NT2/D1 (cell line): Measurements from ENCODE around the gene OLAH.

Source experiments
- SUZ12 ChIP-seq: IDR thresholded peaks from 2 replicates; pipeline ENCODE4 v1.6.1; 2011; ENCODE audit not compliant: insufficient read length, insufficient read depth; ENCODE audit errors: extremely low read depth
- ZNF274 ChIP-seq: IDR thresholded peaks from 2 replicates; pipeline ENCODE4 v1.6.1; 2011; ENCODE audit warnings: mild to moderate bottlenecking, low read depth, low read length

DNA sequence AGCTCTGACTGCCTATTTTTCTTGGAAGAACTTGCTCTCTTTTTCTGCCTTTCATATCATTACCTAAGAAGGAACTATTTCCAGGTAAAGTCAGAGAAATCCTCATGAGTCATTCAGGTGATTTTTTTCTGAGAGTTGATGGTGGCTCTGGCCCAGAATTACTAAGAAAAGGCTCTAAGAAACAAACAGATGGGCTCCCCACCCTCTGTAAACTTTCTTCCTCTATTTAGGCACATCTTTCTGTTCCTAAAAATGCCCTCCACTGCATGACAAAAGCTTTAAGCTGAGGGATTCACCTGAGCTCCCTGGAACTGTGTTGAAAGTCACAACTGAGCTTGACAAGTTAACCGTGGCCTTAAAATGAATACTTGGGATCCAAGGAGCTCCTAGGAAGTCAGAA is 1.6 kb downstream of the OLAH start:
- TF ChIP-seq ZNF274 (no peak), SUZ12 (no peak)
